Measurements from ENCODE around the gene WDR41. TPM values are rescaled to one million over a fixed set of nuclear protein-coding genes. Genes with fewer than 3 reads are reported as not detected.

Gene WDR41, protein sequence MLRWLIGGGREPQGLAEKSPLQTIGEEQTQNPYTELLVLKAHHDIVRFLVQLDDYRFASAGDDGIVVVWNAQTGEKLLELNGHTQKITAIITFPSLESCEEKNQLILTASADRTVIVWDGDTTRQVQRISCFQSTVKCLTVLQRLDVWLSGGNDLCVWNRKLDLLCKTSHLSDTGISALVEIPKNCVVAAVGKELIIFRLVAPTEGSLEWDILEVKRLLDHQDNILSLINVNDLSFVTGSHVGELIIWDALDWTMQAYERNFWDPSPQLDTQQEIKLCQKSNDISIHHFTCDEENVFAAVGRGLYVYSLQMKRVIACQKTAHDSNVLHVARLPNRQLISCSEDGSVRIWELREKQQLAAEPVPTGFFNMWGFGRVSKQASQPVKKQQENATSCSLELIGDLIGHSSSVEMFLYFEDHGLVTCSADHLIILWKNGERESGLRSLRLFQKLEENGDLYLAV
- total RNA-seq (2022; extraction: Qiagen RNA extraction; ENCODE audit: low read depth): 25.9 to 61.3 TPM (median 39.6 TPM) in 5 replicates

DNA sequence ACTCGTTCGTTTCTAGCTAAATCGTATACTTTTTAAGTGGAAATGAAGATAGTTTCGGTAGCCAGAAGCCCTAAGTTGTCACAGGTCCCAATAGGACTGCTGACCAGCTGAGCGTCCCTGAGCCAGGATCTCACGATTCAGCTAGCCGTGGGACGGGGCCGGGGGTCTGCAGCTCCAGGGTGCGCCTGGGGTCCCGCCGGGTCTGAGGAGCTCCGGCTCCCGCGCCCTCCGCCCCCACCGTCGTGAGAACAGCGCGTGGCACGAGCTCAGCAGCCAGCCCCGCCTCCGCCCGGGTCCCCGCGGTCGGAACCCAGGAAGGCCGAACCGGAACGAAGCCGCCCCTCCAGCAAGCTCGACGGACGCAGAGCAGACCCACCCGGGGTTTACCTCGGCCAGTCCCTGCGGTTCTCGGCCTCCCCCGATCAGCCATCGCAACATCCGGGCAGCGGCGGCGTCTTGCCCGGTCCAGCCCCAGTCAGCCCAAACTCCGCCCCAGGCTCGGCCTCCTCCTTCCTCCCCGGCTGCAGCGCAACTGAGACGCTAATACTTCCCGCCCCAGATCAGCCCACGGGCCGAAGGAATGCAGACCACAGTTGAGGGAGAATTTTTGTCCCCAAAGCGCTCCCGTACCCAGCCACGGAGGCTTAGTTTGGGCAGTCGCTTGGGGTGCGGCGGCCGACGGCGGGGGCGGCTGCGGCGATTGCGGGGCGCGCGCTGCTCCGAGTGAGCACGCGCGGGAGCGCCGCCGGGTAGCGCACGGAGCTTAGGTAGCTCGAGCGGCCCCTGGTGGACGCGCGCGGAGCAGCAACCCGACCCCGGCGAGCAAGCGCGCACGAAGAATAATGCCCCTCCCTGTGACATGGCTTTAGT is at the start of gene WDR41:
WDR41 (minus strand) TSS at position 534 of the 870 bp plus-strand sequence; CDS start at position 438, 96 bp downstream.

Other genes starting within 250 kb of the WDR41 start
- 0.08 to 0.19 TPM (median 0.13 TPM) in 4 of 5 replicates, not detected in the other for gene OTP, start 146.4 kb upstream of the WDR41 start, total RNA-seq (2022; extraction: Qiagen RNA extraction; ENCODE audit: low read depth)

Measured in A549 treated with RU486 at 1 μM for 4 hours (cell line).